ENCODE results near the gene C11orf65.
"Not testable (repeated sequence)": the region's sequence is repeated elsewhere in the genome, so short reads cannot be mapped to it uniquely, and the experiment has no call there.

C11orf65 gene

DNA sequence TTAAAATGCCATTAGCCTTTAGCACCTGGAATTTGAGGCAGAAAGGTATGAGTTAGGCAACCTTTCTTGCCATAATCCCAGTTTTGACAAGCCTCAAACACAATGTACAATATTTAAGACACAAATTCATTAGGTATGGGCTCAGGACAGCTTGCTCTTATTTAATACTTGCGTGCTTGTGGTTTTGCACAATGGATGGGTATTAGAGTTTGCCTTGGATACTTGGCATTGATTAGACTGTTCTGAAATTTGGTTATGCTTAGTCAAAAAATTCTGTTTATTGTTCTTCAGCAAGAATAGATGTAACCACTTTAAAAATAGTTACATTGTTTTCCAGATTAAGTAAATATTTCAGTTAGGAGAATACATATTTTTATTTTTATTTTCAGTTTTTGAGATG, 5.4 kb upstream of the C11orf65 start:
- no peak for DNase-seq (ENCODE audit: low read depth)
- H3K4me3 ChIP-seq (ENCODE audit: low read depth, low read length): no peak overlapping the region
- TF ChIP-seq, protein P1, sequence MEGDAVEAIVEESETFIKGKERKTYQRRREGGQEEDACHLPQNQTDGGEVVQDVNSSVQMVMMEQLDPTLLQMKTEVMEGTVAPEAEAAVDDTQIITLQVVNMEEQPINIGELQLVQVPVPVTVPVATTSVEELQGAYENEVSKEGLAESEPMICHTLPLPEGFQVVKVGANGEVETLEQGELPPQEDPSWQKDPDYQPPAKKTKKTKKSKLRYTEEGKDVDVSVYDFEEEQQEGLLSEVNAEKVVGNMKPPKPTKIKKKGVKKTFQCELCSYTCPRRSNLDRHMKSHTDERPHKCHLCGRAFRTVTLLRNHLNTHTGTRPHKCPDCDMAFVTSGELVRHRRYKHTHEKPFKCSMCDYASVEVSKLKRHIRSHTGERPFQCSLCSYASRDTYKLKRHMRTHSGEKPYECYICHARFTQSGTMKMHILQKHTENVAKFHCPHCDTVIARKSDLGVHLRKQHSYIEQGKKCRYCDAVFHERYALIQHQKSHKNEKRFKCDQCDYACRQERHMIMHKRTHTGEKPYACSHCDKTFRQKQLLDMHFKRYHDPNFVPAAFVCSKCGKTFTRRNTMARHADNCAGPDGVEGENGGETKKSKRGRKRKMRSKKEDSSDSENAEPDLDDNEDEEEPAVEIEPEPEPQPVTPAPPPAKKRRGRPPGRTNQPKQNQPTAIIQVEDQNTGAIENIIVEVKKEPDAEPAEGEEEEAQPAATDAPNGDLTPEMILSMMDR (IDR thresholded peaks at IDR 0.05; ENCODE audit: control insufficient read depth, extremely low read depth, insufficient read depth): no peak

DNA sequence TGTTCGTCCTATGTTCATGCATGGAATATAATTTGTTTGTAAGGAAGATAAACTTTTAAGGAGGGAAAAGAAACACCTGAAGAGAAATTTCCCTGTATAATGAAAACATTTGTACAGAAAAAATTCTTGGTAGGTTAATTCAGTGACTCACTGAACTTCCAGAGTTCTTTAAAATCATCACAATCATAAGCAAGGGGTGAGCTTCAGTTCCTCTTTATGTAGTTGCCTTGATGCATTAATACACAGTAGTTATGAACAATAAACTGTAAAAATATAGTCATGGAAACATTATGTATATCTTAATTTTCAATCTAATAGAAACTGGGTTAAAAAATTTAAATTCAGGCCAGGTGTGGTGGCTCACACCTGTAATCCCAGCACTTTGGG, 1.1 kb upstream of the C11orf65 start:
- H3K4me3 ChIP-seq (ENCODE audit: low read depth, low read length): no peak overlapping the region
- DNase-seq (ENCODE audit: low read depth): no peak
- TF ChIP-seq, protein P1 (IDR thresholded peaks at IDR 0.05; ENCODE audit: control insufficient read depth, extremely low read depth, insufficient read depth): no peak

DNA sequence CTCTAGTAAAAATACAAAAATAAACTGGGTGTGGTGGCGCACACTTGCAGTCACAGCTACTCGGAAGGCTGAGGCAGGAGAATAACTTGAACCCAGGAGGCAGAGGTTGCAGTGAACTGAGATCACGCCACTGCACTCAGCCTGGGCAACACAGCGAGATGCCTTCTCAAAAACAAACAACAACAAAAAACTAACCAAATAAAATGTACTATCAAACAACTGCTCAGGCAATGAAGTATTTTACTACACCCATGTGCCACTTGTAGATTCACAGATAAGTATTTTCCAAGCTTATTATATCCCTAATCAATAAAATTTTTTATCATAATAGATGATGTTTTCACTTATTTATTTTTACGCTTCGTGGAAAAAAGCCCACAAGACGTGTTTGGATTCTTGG, 924 bp downstream of the C11orf65 start:
- DNase-seq (ENCODE audit: low read depth): no peak
- peak overlapping the region; percentile 77 for H3K4me3 ChIP-seq (ENCODE audit: low read depth, low read length)
- TF ChIP-seq, protein P1 (IDR thresholded peaks at IDR 0.05; ENCODE audit: control insufficient read depth, extremely low read depth, insufficient read depth): no peak

DNA sequence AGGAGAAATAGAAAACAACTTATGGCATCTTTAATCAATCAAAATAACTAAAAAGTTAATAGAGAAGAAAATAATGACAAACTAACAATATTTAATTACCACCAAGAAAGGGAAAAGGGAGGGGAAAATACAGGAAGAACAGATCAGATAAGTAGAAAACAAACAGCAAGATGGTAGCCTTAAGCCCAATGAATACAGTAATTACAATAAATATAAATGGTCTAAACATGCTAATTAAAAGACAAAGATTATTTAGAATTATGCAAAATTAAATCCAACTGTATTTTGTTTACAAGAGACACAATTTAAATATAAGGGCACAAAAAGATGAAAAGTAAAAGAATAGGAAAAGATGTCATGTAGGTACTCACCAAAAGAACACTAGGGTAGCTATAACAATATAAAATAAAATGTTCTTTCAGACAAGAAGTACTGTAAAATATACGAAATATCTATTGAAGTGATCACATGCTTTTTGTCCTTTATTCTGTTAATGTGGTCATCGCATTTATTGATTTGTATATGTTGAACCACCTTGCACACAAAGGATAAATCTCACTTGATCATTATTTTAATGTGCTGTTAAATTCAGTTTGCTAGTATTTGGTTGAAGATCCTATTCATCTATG, 14.0 kb downstream of the C11orf65 start:
- no peak for DNase-seq (ENCODE audit: low read depth)
- TF ChIP-seq, protein P1 (IDR thresholded peaks at IDR 0.05; ENCODE audit: control insufficient read depth, extremely low read depth, insufficient read depth): no peak
- no peak overlapping the region for H3K4me3 ChIP-seq (ENCODE audit: low read depth, low read length)

DNA sequence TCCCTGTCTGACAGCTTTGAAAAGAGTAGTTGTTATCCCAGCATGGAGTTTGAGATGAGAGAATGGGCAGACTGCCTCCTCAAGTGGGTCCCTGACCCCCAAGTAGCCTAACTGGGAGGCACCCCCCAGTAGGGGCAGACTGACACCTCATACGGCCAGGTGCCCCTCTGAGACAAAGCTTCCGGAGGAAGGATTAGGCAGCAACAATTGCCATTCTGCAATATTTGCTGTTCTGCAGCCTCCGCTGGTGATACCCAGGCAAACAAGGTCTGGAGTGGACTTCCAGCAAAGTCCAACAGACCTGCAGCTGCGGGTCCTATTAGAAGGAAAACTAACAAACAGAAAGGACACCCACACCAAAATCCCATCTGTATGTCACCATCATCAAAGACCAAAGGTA, 25.9 kb downstream of the C11orf65 start:
- not testable (repeated sequence) for H3K4me3 ChIP-seq (ENCODE audit: low read depth, low read length); DNase-seq (ENCODE audit: low read depth)

DNA sequence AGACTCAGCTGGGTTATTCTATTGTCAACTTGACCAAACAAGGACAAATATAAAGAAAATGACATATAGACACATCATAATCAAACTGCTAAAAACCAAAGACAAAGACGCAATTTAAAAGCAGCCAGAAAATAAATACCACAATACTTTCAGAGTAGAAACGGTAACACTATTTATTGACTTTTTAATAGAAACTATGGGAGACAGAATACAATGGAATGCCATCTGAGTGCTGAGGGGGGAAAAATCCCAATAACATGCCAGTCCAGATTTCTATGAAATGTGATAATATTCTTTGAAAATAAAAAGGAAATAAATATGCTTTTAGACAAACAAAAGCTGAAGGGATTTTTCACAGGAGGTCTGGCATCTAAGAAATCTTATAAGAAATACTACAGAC, 30.7 kb downstream of the C11orf65 start:
- DNase-seq (ENCODE audit: low read depth): no peak
- no peak overlapping the region for H3K4me3 ChIP-seq (ENCODE audit: low read depth, low read length)
- TF ChIP-seq, protein P1 (IDR thresholded peaks at IDR 0.05; ENCODE audit: control insufficient read depth, extremely low read depth, insufficient read depth): no peak

DNA sequence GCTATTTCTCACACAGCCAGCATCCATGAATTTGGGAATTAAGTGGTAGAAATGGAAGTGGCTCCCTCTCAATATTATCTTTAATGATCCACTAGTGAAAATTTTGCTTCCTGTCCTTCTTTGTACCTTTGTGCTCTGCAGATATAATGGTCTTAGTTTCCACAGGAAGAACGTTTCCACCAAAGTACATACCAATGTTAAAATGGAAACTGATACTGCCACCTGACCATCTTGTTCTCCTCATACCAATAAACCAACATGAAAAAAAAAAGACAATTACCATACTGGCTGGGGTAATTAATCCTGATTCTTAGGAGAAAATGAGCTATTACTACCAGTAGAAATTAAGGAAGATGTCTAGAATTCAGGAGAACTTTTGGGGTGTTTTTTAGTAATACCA, 32.3 kb downstream of the C11orf65 start:
- TF ChIP-seq, protein P1 (IDR thresholded peaks at IDR 0.05; ENCODE audit: control insufficient read depth, extremely low read depth, insufficient read depth): no peak
- DNase-seq (ENCODE audit: low read depth): no peak
- H3K4me3 ChIP-seq (ENCODE audit: low read depth, low read length): no peak overlapping the region

Measured in LNCaP clone FGC (cell line).